K562 (cell line): ENCODE measurements around the gene MASP1. TPM values are rescaled to one million over a fixed set of nuclear protein-coding genes. Genes with fewer than 3 reads are reported as not detected.

Experiments
- ATAC-seq: fragments of 200-7000 bp; cut with Tn5 transposase; 3 replicates; pipeline ENCODE4 v1.9.1; 2020; ENCODE audit warnings: moderate library complexity
- BruUV-seq: library from RNA; stranded (reverse); fragments of 400-500 nt; replicated peaks from 2 replicates; lab custom pipeline; 2021; lab: Mats Ljungman, UMichigan
- CTCF ChIA-PET: fragments of 300-600 bp; formaldehyde crosslinking; extraction: SDS; loops from one replicate; lab custom pipeline; 2021; ENCODE audit warnings: low intra/inter-chr PET ratio; lab: Yijun Ruan, JAX
- POLR2A ChIA-PET: fragments of 300-600, 350-650 bp; sonication (Branson Sonifier 250); formaldehyde crosslinking; extraction: SDS; loops from one replicate; lab custom pipeline; 2021; ENCODE audit warnings: antibody characterized with exemption, inconsistent platforms; lab: Yijun Ruan, JAX
- DNase-seq, 4 experiments: peaks; one replicate each; pipeline versions ENCODE4 v3.0.0 to v3.0.0-alpha.2; 2011 to 2018; ENCODE audit warnings: low spot score in 3 of 4, mixed read lengths in 3 of 4; ENCODE audit errors: extremely low read depth in 1 of 4
- FAIRE-seq: peaks from 2 replicates; lab custom pipeline; 2011; peaks lifted over from hg19 to GRCh38; lab: Jason Lieb, UNC
- H2AFZ ChIP-seq: 2 replicates; pipeline ENCODE4 v1.6.0; 2011; ENCODE audit warnings: low read depth, low read length, control low read depth, inconsistent platforms
- H3K27ac ChIP-seq: fragments of 200-600 bp; 3 replicates; pipeline ENCODE4 v1.8.0; 2011; ENCODE audit warnings: low read depth, mild to moderate bottlenecking, control low read depth, inconsistent platforms, low read length, moderate library complexity, mixed read lengths; ENCODE audit errors: extremely low read depth
- H3K27me3 ChIP-seq, 2 experiments: fragments of 300-600 bp in 1 of 2; 2 replicates in 1 of 2; 3 replicates in 1 of 2; pipeline versions ENCODE4 v1.6.0 to v1.8.0; 2011; ENCODE audit warnings: inconsistent platforms in 2 of 2, low read length in 2 of 2, mild to moderate bottlenecking in 1 of 2, mixed read lengths in 1 of 2, moderate library complexity in 1 of 2; ENCODE audit not compliant: control insufficient read depth in 2 of 2, insufficient read depth in 2 of 2
- H3K36me3 ChIP-seq: fragments of 300-600 bp; 3 replicates; pipeline ENCODE4 v1.8.0; 2011; ENCODE audit warnings: mild to moderate bottlenecking, low read length, inconsistent platforms; ENCODE audit not compliant: control insufficient read depth, insufficient read depth
- H3K4me1 ChIP-seq, 2 experiments: fragments of 200-600 bp in 1 of 2; replicated peaks in 1 of 2; 2 replicates in 1 of 2; 3 replicates in 1 of 2; pipeline versions ENCODE4 v1.5.1 to v1.8.0; 2011; ENCODE audit warnings: inconsistent platforms in 2 of 2, low read length in 2 of 2, mild to moderate bottlenecking in 1 of 2, mixed read lengths in 1 of 2, moderate library complexity in 1 of 2; ENCODE audit not compliant: control insufficient read depth in 2 of 2, insufficient read depth in 2 of 2
- H3K4me2 ChIP-seq: 2 replicates; pipeline ENCODE4 v1.6.1; 2011; ENCODE audit warnings: low read length, control low read depth, inconsistent platforms, mixed read lengths; ENCODE audit not compliant: insufficient read depth
- H3K4me3 ChIP-seq: fragments of 200-600 bp; sonication (generic), shearing (Covaris generic); 2 replicates; pipeline ENCODE4 v1.5.1; 2016; ENCODE audit warnings: control low read depth, inconsistent platforms
- H3K79me2 ChIP-seq: fragments of 200-600 bp; 3 replicates; pipeline ENCODE4 v1.8.0; 2011; ENCODE audit warnings: low read length, inconsistent platforms; ENCODE audit not compliant: control insufficient read depth, insufficient read depth
- H3K9ac ChIP-seq, 2 experiments: 2 replicates each; pipeline versions ENCODE4 v1.6.0 to v1.6.1; 2011; ENCODE audit warnings: low read depth in 2 of 2, low read length in 2 of 2, control low read depth in 1 of 2, inconsistent platforms in 1 of 2, mild to moderate bottlenecking in 1 of 2, mixed read lengths in 1 of 2; ENCODE audit not compliant: insufficient read depth in 1 of 2
- H3K9me1 ChIP-seq: one replicate; pipeline ENCODE4 v1.6.0; 2011; ENCODE audit warnings: inconsistent platforms, mild to moderate bottlenecking, low read length, moderate library complexity; ENCODE audit not compliant: control insufficient read depth, insufficient read depth
- H3K9me3 ChIP-seq: replicated peaks from 2 replicates; pipeline ENCODE4 v1.5.1; 2011; ENCODE audit warnings: low read depth, low read length, inconsistent platforms; ENCODE audit not compliant: control insufficient read depth, insufficient read depth
- H4K20me1 ChIP-seq: replicated peaks from 2 replicates; pipeline ENCODE4 v1.6.1; 2011; ENCODE audit warnings: low read length, inconsistent platforms, mixed read lengths; ENCODE audit not compliant: control insufficient read depth, insufficient read depth
- CC2D1A ChIP-seq: fragments of 450-650 bp; IDR thresholded peaks from 2 replicates; pipeline ENCODE4 v1.6.1; 2017; ENCODE audit warnings: mild to moderate bottlenecking
- GATAD2A ChIP-seq: fragments of 450-650 bp; IDR thresholded peaks from 2 replicates; pipeline ENCODE4 v1.6.1; 2017
- HOXB6 ChIP-seq: fragments of 250-450 bp; sonication (Bioruptor Pico); IDR thresholded peaks from 2 replicates; pipeline ENCODE4 v1.5.1; 2022; ENCODE audit warnings: mild to moderate bottlenecking, borderline replicate concordance
- ILK ChIP-seq: fragments of 450-650 bp; IDR thresholded peaks from 2 replicates; pipeline ENCODE4 v1.6.1; 2016; ENCODE audit warnings: missing genetic modification characterization, low read depth, mild to moderate bottlenecking, missing compliant biosample characterization, moderate library complexity, borderline replicate concordance
- KLF1 ChIP-seq: fragments of 450-650 bp; IDR thresholded peaks from 2 replicates; pipeline ENCODE4 v1.6.1; 2016; ENCODE audit warnings: missing genetic modification characterization, missing compliant biosample characterization
- MED1 ChIP-seq: sonication (generic); formaldehyde crosslinking; IDR thresholded peaks from 2 replicates; pipeline ENCODE4 v1.8.1; 2023; ENCODE audit warnings: missing genetic modification reagents, borderline replicate concordance
- NCOA6 ChIP-seq: fragments of 450-650 bp; IDR thresholded peaks from 2 replicates; pipeline ENCODE4 v1.6.1; 2017; ENCODE audit warnings: mild to moderate bottlenecking
- NELFE ChIP-seq: IDR thresholded peaks from 2 replicates; pipeline ENCODE4 v1.6.1; 2011; ENCODE audit warnings: mild to moderate bottlenecking; ENCODE audit not compliant: insufficient read depth, insufficient read length
- NFXL1 ChIP-seq: fragments of 450-650 bp; formaldehyde crosslinking; IDR thresholded peaks from 2 replicates; pipeline ENCODE4 v1.4.0; 2021; ENCODE audit warnings: mild to moderate bottlenecking
- NRF1 ChIP-seq, 2 experiments: fragments of 450-650 bp; IDR thresholded peaks in 1 of 2; conservative IDR thresholded peaks in 1 of 2; 2 replicates each; pipeline ENCODE4 v1.6.1; 2014; ENCODE audit warnings: mild to moderate bottlenecking in 2 of 2
- RHOXF2B ChIP-seq: fragments of 250-450 bp; sonication (Bioruptor Pico); conservative IDR thresholded peaks from 2 replicates; pipeline ENCODE4 v1.5.1; 2021
- SIN3B ChIP-seq: fragments of 450-650 bp; IDR thresholded peaks from 2 replicates; pipeline ENCODE4 v1.6.1; 2017; ENCODE audit warnings: low read depth, mild to moderate bottlenecking, moderate library complexity
- ZNF644 ChIP-seq: fragments of 200-800 bp; sonication (Bioruptor generic); IDR thresholded peaks from 2 replicates; pipeline ENCODE4 v1.6.1; 2016; ENCODE audit warnings: low read depth, missing genetic modification characterization, missing compliant biosample characterization
- WGBS: fragments of 100-300 bp; shearing (Covaris generic); methylation state at CpG from one replicate; pipeline ENCODE4 v1.1.6; 2016; ENCODE audit warnings: low coverage, mixed read lengths; ENCODE audit not compliant: insufficient coverage; ENCODE audit errors: missing lambda C conversion rate; 5-methylcytosine and 5-hydroxymethylcytosine counted together
- in situ Hi-C: fragments of 300-500 bp; cut with MboI; formaldehyde crosslinking; loops from 4 replicates; pipeline ENCODE4 v1.15.0; 2018; ENCODE audit warnings: inconsistent platforms, mixed read lengths
- intact Hi-C: fragments of 100-400 bp; cut with micrococcal nuclease; formaldehyde crosslinking; loops from 2 replicates; pipeline ENCODE4 v1.14.2; 2022
- polyA plus RNA-seq, 8 experiments: library from polyadenylated mRNA; depleted of rRNA in 4 of 8; stranded (reverse) in 5 of 8; unstranded in 3 of 8; fragments of >200 nt; fragmentation: Nextera tagmentation in 2 of 8; fragmentation: Illumina TruSeq in 1 of 8; extraction: Ambion mirVana in 2 of 8; extraction: Trizol in 1 of 8; gene quantifications; 2 replicates each; pipeline versions ENCODE4 v1.2.1 to v1.2.3, GENCODE V29; 2011 to 2014; ENCODE audit warnings: inconsistent platforms in 1 of 8, missing spikeins in 1 of 8
- total RNA-seq, 7 experiments: library from RNA; depleted of rRNA in 6 of 7; stranded (reverse); fragments of >200 nt in 6 of 7; fragmentation: Illumina TruSeq in 2 of 7; extraction: Trizol in 2 of 7; gene quantifications; 2 replicates each; pipeline versions ENCODE4 v1.2.1 to v1.2.3, GENCODE V29; 2011 to 2021; ENCODE audit warnings: low replicate concordance in 1 of 7
- TF ChIP-seq, protein P1 (sequence below): sonication (generic); formaldehyde crosslinking; IDR thresholded peaks from 2 replicates; pipeline ENCODE4 v1.8.0; 2023; ENCODE audit warnings: mild to moderate bottlenecking, missing genetic modification reagents
- TF ChIP-seq, protein P2 (sequence below): fragments of 450-650 bp; formaldehyde crosslinking; IDR thresholded peaks from 2 replicates; pipeline ENCODE4 v1.4.0; 2022; ENCODE audit warnings: missing genetic modification characterization
- TF ChIP-seq, protein P3 (sequence below): fragments of 450-650 bp; formaldehyde crosslinking; IDR thresholded peaks from 2 replicates; pipeline ENCODE4 v1.4.0; 2020; ENCODE audit warnings: mild to moderate bottlenecking, moderate library complexity
- TF ChIP-seq, protein P4 (sequence below): fragments of 250-450 bp; sonication (Bioruptor Pico); IDR thresholded peaks from 2 replicates; pipeline ENCODE4 v1.8.0; 2022; ENCODE audit warnings: moderate library complexity, mild to moderate bottlenecking, inconsistent platforms
- TF ChIP-seq, protein P5 (sequence below): fragments of 450-650 bp; IDR thresholded peaks from 2 replicates; pipeline ENCODE4 v1.6.1; 2018; ENCODE audit warnings: mild to moderate bottlenecking, low read depth; ENCODE audit not compliant: partially characterized antibody

Gene MASP1
- total and polyA plus RNA-seq, 9 of the 15 experiments (the other 6 are each of a cell fraction or from before 2014, with no cell fraction given), result 0.03 to 0.24 (median 0.20) TPM; not detected in 3

DNA sequence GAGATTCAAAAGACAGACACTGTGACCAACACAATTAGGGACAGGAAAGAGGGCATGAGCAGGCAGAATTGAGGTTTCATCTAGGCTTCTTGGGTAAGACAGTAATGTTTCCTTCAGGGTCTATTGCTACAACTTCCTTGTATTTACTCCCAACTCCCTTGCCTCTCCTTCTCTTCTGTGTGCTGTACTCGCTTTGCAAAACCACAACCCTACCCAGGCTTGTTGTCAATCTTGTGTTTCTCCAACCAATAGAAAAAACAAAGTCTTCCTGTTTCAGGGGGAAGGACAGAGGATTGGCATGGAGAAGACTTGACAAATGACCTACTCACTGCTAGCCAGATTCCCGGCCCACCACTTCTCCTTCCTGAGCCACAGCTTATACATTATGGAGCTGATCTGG, 36.3 kb upstream of the MASP1 start:
- Histone ChIP-seq H3K4me1 (no peaks in the 10 kb centered on the region), H3K79me2 (no peaks in the 10 kb centered on the region), H3K27me3 (peaks cover 0 to 4% of the 10 kb centered on the region in 2 experiments; a peak in 1 of 5 replicates), H3K27ac (no peak overlapping the region), H2AFZ (no peak overlapping the region), H4K20me1 (no peaks in the 10 kb centered on the region; the same call in 1 of the 2 replicates), H3K9ac (no peak overlapping the region), H3K36me3 (no peaks in the 10 kb centered on the region), H3K4me3 (no peak overlapping the region), H3K4me2 (no peak overlapping the region), H3K9me1 (no peaks in the 10 kb centered on the region), H3K9me3 (no peaks in the 10 kb centered on the region)
- CTCF ChIA-PET, result no interaction called here
- FAIRE-seq (no peak), DNase-seq (no peak), ATAC-seq (no peak)
- 0% methylated on average over 2 of the region's 2 CpGs for WGBS
- POLR2A ChIA-PET, result interaction anchor here (1.1 kb wide), 1 partner anchor 39 kb away, joined by 3 read pairs; no protein-coding TSS in a partner anchor
- no TSS peak for BruUV-seq
- intact Hi-C loops, result no loop called here
- in situ Hi-C loops, result no loop called here
- TF ChIP-seq, protein P1, sequence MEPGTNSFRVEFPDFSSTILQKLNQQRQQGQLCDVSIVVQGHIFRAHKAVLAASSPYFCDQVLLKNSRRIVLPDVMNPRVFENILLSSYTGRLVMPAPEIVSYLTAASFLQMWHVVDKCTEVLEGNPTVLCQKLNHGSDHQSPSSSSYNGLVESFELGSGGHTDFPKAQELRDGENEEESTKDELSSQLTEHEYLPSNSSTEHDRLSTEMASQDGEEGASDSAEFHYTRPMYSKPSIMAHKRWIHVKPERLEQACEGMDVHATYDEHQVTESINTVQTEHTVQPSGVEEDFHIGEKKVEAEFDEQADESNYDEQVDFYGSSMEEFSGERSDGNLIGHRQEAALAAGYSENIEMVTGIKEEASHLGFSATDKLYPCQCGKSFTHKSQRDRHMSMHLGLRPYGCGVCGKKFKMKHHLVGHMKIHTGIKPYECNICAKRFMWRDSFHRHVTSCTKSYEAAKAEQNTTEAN, result no peak
- no peak for TF ChIP-seq ILK (tag)
- TF ChIP-seq GATAD2A, result no peak
- no peak for TF ChIP-seq SIN3B
- no peak for TF ChIP-seq NCOA6
- TF ChIP-seq RHOXF2B, result no peak
- TF ChIP-seq, protein P2, sequence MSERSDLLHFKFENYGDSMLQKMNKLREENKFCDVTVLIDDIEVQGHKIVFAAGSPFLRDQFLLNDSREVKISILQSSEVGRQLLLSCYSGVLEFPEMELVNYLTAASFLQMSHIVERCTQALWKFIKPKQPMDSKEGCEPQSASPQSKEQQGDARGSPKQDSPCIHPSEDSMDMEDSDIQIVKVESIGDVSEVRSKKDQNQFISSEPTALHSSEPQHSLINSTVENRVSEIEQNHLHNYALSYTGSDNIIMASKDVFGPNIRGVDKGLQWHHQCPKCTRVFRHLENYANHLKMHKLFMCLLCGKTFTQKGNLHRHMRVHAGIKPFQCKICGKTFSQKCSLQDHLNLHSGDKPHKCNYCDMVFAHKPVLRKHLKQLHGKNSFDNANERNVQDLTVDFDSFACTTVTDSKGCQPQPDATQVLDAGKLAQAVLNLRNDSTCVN (CRISPR knock-in tag), result no peak
- TF ChIP-seq, protein P3, sequence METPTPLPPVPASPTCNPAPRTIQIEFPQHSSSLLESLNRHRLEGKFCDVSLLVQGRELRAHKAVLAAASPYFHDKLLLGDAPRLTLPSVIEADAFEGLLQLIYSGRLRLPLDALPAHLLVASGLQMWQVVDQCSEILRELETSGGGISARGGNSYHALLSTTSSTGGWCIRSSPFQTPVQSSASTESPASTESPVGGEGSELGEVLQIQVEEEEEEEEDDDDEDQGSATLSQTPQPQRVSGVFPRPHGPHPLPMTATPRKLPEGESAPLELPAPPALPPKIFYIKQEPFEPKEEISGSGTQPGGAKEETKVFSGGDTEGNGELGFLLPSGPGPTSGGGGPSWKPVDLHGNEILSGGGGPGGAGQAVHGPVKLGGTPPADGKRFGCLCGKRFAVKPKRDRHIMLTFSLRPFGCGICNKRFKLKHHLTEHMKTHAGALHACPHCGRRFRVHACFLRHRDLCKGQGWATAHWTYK (CRISPR knock-in tag), result no peak
- TF ChIP-seq MED1, result no peak
- no peak for TF ChIP-seq KLF1 (tag)
- no peak for TF ChIP-seq ZNF644 (tag)
- no peak for TF ChIP-seq NFXL1
- no peak for TF ChIP-seq CC2D1A
- TF ChIP-seq NELFE, result no peak
- TF ChIP-seq HOXB6 (CRISPR knock-in tag), result no peak
- TF ChIP-seq, protein P4, sequence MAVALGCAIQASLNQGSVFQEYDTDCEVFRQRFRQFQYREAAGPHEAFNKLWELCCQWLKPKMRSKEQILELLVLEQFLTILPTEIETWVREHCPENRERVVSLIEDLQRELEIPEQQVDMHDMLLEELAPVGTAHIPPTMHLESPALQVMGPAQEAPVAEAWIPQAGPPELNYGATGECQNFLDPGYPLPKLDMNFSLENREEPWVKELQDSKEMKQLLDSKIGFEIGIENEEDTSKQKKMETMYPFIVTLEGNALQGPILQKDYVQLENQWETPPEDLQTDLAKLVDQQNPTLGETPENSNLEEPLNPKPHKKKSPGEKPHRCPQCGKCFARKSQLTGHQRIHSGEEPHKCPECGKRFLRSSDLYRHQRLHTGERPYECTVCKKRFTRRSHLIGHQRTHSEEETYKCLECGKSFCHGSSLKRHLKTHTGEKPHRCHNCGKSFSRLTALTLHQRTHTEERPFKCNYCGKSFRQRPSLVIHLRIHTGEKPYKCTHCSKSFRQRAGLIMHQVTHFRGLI, result no peak
- no peak for TF ChIP-seq NRF1 (conservative IDR thresholded peaks at IDR 0.05 in 1 of 2, IDR thresholded peaks at IDR 0.05 in 1 of 2)
- TF ChIP-seq, protein P5, sequence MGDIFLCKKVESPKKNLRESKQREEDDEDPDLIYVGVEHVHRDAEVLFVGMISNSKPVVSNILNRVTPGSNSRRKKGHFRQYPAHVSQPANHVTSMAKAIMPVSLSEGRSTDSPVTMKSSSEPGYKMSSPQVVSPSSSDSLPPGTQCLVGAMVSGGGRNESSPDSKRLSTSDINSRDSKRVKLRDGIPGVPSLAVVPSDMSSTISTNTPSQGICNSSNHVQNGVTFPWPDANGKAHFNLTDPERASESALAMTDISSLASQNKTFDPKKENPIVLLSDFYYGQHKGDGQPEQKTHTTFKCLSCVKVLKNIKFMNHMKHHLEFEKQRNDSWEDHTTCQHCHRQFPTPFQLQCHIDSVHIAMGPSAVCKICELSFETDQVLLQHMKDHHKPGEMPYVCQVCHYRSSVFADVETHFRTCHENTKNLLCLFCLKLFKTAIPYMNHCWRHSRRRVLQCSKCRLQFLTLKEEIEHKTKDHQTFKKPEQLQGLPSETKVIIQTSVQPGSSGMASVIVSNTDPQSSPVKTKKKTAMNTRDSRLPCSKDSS, result no peak
